GM12878 (cell line): ENCODE data around the gene FAS. TPM values are rescaled to one million over a fixed set of nuclear protein-coding genes. Genes with fewer than 3 reads are reported as not detected.

Experiments
- ATAC-seq: fragments of 200-7000 bp; cut with Tn5 transposase; 3 replicates; pipeline ENCODE4 v1.9.1; 2020; ENCODE audit warnings: mild to moderate bottlenecking, moderate library complexity
- BruUV-seq: library from RNA; stranded (reverse); fragments of 400-500 nt; replicated peaks from 2 replicates; lab custom pipeline; 2021; lab: Mats Ljungman, UMichigan
- CTCF ChIA-PET: fragments of 300-600 bp; sonication (Branson Sonifier 250); formaldehyde crosslinking; extraction: SDS; loops from one replicate; lab custom pipeline; 2021; ENCODE audit warnings: inconsistent platforms; lab: Yijun Ruan, JAX
- POLR2A ChIA-PET: fragments of 350-600 bp; formaldehyde crosslinking; extraction: SDS; loops from one replicate; lab custom pipeline; 2021; ENCODE audit warnings: inconsistent platforms; lab: Charles Lee
- RAD21 ChIA-PET: fragments of 300-600 bp; sonication (Branson Sonifier 250); formaldehyde crosslinking; loops from one replicate; lab custom pipeline; 2023; ENCODE audit warnings: antibody characterized with exemption; ENCODE audit not compliant: unreplicated experiment; lab: Charles Lee
- SMC1A ChIA-PET: fragments of 300-600 bp; sonication (Branson Sonifier 250); formaldehyde crosslinking; loops from one replicate; lab custom pipeline; 2023; ENCODE audit not compliant: unreplicated experiment, uncharacterized antibody; lab: Charles Lee
- DNase-seq: peaks from one replicate; pipeline ENCODE4 v3.0.0-alpha.2; 2011; ENCODE audit warnings: low read depth, low spot score
- FAIRE-seq: peaks from 3 replicates; lab custom pipeline; 2011; peaks lifted over from hg19 to GRCh38; lab: Jason Lieb, UNC
- H2AFZ ChIP-seq: 2 replicates; pipeline ENCODE4 v1.6.0; 2011; ENCODE audit warnings: low read depth, low read length, control low read depth; ENCODE audit not compliant: control insufficient read depth
- H3K27ac ChIP-seq: 2 replicates; pipeline ENCODE4 v1.5.1; 2011; ENCODE audit warnings: control low read depth; ENCODE audit not compliant: control insufficient read depth, insufficient read depth
- H3K27me3 ChIP-seq, 2 experiments: replicated peaks in 1 of 2; 2 replicates each; pipeline versions ENCODE4 v1.6.0 to v1.6.1; 2011; ENCODE audit warnings: low read length in 1 of 2; ENCODE audit not compliant: control insufficient read depth in 2 of 2, insufficient read depth in 2 of 2
- H3K36me3 ChIP-seq, 2 experiments: 2 replicates each; pipeline ENCODE4 v1.5.1; 2011; ENCODE audit warnings: low read length in 1 of 2; ENCODE audit not compliant: control insufficient read depth in 2 of 2, insufficient read depth in 2 of 2
- H3K4me1 ChIP-seq: 2 replicates; pipeline ENCODE4 v1.6.1; 2011; ENCODE audit warnings: mild to moderate bottlenecking, low read length, moderate library complexity, mixed read lengths; ENCODE audit not compliant: control insufficient read depth, insufficient read depth
- H3K4me2 ChIP-seq: 2 replicates; pipeline ENCODE4 v1.6.0; 2011; ENCODE audit warnings: control low read depth; ENCODE audit not compliant: control insufficient read depth, insufficient read depth
- H3K4me3 ChIP-seq: fragments of 200-600 bp; sonication (generic); 2 replicates; pipeline ENCODE4 v1.5.1; 2016
- H3K79me2 ChIP-seq: 2 replicates; pipeline ENCODE4 v1.6.0; 2011; ENCODE audit warnings: low read length; ENCODE audit not compliant: control insufficient read depth, insufficient read depth
- H3K9ac ChIP-seq: 2 replicates; pipeline ENCODE4 v1.8.0; 2011; ENCODE audit warnings: low read length, control low read depth, mixed read lengths; ENCODE audit not compliant: control insufficient read depth, insufficient read depth
- H3K9me3 ChIP-seq: replicated peaks from 3 replicates; pipeline ENCODE4 v1.5.1; 2011; ENCODE audit warnings: mild to moderate bottlenecking, low read length; ENCODE audit not compliant: control insufficient read depth, insufficient read depth
- H4K20me1 ChIP-seq: 2 replicates; pipeline ENCODE4 v1.6.0; 2011; ENCODE audit not compliant: control insufficient read depth, insufficient read depth
- CEBPB ChIP-seq, 2 experiments: fragments of 150-350 bp in 1 of 2; IDR thresholded peaks; 2 replicates each; pipeline ENCODE4 v1.6.1; 2012 to 2014; ENCODE audit warnings: low read depth in 2 of 2, low read length in 2 of 2, borderline replicate concordance in 1 of 2, inconsistent platforms in 1 of 2
- EP300 ChIP-seq, 2 experiments: fragments of 150-350 bp in 1 of 2; IDR thresholded peaks; 2 replicates each; pipeline ENCODE4 v1.6.1; 2011 to 2012; ENCODE audit warnings: low read depth in 2 of 2, low read length in 2 of 2, borderline replicate concordance in 1 of 2, improper control_type of control experiment in 1 of 2, inconsistent platforms in 1 of 2; ENCODE audit not compliant: control insufficient read depth in 1 of 2
- MTA2 ChIP-seq: fragments of 450-650 bp; IDR thresholded peaks from 2 replicates; pipeline ENCODE4 v1.6.1; 2016; ENCODE audit warnings: low read depth, mild to moderate bottlenecking, moderate library complexity
- NR2F1 ChIP-seq: fragments of 450-650 bp; conservative IDR thresholded peaks from 2 replicates; pipeline ENCODE4 v1.6.1; 2017; ENCODE audit warnings: mild to moderate bottlenecking
- TCF7 ChIP-seq: IDR thresholded peaks from 2 replicates; pipeline ENCODE4 v1.6.1; 2014; ENCODE audit warnings: antibody characterized with exemption, borderline replicate concordance
- WGBS: methylation state at CpG from one replicate; pipeline ENCODE4 v1.1.6; 2016; ENCODE audit warnings: low lambda C conversion rate; ENCODE audit not compliant: insufficient replicate concordance, insufficient coverage; ENCODE audit errors: missing lambda C conversion rate; 5-methylcytosine and 5-hydroxymethylcytosine counted together
- in situ Hi-C: fragments of 300-500 bp; cut with MboI; formaldehyde crosslinking; loops from 9 replicates; pipeline ENCODE4 v1.14.3; 2018; ENCODE audit warnings: mixed read lengths
- intact Hi-C: fragments of 100-400 bp; cut with micrococcal nuclease; formaldehyde crosslinking; loops from one replicate; pipeline ENCODE4 v1.14.2; 2022; ENCODE audit not compliant: unreplicated experiment
- polyA plus RNA-seq, 11 experiments: library from polyadenylated mRNA; depleted of rRNA in 4 of 11; unstranded in 6 of 11; stranded (reverse) in 5 of 11; fragments of >200 nt; fragmentation: Nextera tagmentation in 4 of 11; fragmentation: Illumina TruSeq in 1 of 11; extraction: Ambion mirVana in 4 of 11; extraction: Trizol in 1 of 11; gene quantifications; 1 replicate in 1 of 11; 2 replicates in 10 of 11; pipeline versions ENCODE4 v1.2.1 to v1.2.3, GENCODE V29; 2011 to 2016; ENCODE audit warnings: inconsistent platforms in 2 of 11, missing spikeins in 2 of 11, low read depth in 1 of 11
- total RNA-seq, 4 experiments: library from RNA; depleted of rRNA in 3 of 4; stranded (reverse); fragments of >200 nt in 3 of 4; fragmentation: Illumina TruSeq in 1 of 4; extraction: Trizol in 1 of 4; gene quantifications; 2 replicates each; pipeline versions ENCODE4 v1.2.1 to v1.2.3, GENCODE V29; 2013 to 2021

The FAS gene
- total and polyA plus RNA-seq, 10 of the 15 experiments (the other 5 are each of a cell fraction or from before 2014, with no cell fraction given): 50.1 to 147 (median 69.9) TPM

GRCh38 chr10:89032141-89032891, 41.7 kb downstream of the FAS start (continued):
- peak in 1 of 2 experiments; percentile 52; a peak in 2 of 4 replicates for TF ChIP-seq CEBPB (IDR thresholded peaks at IDR 0.05; ENCODE audit: borderline replicate concordance in 1 of 2, low read depth in 2 of 2, low read length in 2 of 2)
- peak; percentile 52 for TF ChIP-seq MTA2
- TF ChIP-seq NR2F1: peak; percentile 61; the same call in 1 of the 2 replicates
- TF ChIP-seq EP300 (IDR thresholded peaks at IDR 0.05; ENCODE audit: borderline replicate concordance in 1 of 2, control insufficient read depth in 1 of 2, low read depth in 2 of 2, low read length in 2 of 2): 0 out of 4 replicates have a peak, but pooled peaks of 1 of the 2 experiments have one; percentile 1

GRCh38 chr10:89035461-89035860, 44.9 kb downstream of the FAS start:
- no peaks in the 10 kb centered on the region for H3K36me3 ChIP-seq
- WGBS: 65% methylated on average over 1 of the region's 1 CpG
- BruUV-seq: no TSS peak
- no peaks in the 10 kb centered on the region for H3K79me2 ChIP-seq
- no peak overlapping the region for H3K4me2 ChIP-seq
- no peak overlapping the region for H3K9ac ChIP-seq
- no peak for FAIRE-seq
- TF ChIP-seq TCF7: no peak
- TF ChIP-seq, all 136 proteins: peak for 0
- DNase-seq (no peak), ATAC-seq (no peak)
- Histone ChIP-seq H3K27ac (no peak overlapping the region), H3K27me3 (no peaks in the 10 kb centered on the region), H2AFZ (no peak overlapping the region), H3K4me3 (no peak overlapping the region), H4K20me1 (no peaks in the 10 kb centered on the region), H3K4me1 (peaks cover 17% of the 10 kb centered on the region), H3K9me3 (no peaks in the 10 kb centered on the region; the same call in 2 of the 3 replicates)
- CTCF ChIA-PET: interaction anchor here (1.2 kb wide), 1 partner anchor 9 kb away, joined by 3 read pairs; no protein-coding TSS in a partner anchor
- intact Hi-C loops (loop anchor here (10.0 kb wide), 1 partner anchor 529 kb away; no protein-coding TSS in a partner anchor), in situ Hi-C loops (loop anchor here (10.0 kb wide), 1 partner anchor 529 kb away; no protein-coding TSS in a partner anchor)
- POLR2A ChIA-PET: no interaction called here
- RAD21 ChIA-PET: interaction anchor here (0.9 kb wide), 1 partner anchor 174 kb away, joined by 3 read pairs; no protein-coding TSS in a partner anchor
- SMC1A ChIA-PET: interaction anchor here (1.5 to 2.2 kb wide), 2 partner anchors 101 to 179 kb away, joined by 5 to 6 read pairs; no protein-coding TSS in a partner anchor
